Measurements from ENCODE around the gene MGST2. TPM values are rescaled to one million over a fixed set of nuclear protein-coding genes. Genes with fewer than 3 reads are reported as not detected.

Gene MGST2
- 11.3 and 11.7 TPM in 2 replicates for total RNA-seq (2013; cell fraction: nucleolus; rRNA removed)
- 22.3 and 26.5 TPM in 2 replicates for total RNA-seq (2014; rRNA removed)
- total RNA-seq (2014; rRNA removed; fragmentation: Illumina TruSeq; extraction: Trizol), result 21.7 and 23.0 TPM in 2 replicates
- total RNA-seq (2021), result 19.0 and 19.8 TPM in 2 replicates
- polyA plus RNA-seq (2011; ENCODE audit: low read depth), result 22.8 TPM
- polyA plus RNA-seq (2011; rRNA removed), result 38.4 and 42.8 TPM in 2 replicates
- 26.5 and 36.6 TPM in 2 replicates for polyA plus RNA-seq (2011; cell fraction: cytosol; rRNA removed)
- polyA plus RNA-seq (2011; cell fraction: nucleus; rRNA removed), result 13.5 and 14.8 TPM in 2 replicates
- polyA plus RNA-seq (2012), result 17.5 and 23.2 TPM in 2 replicates
- polyA plus RNA-seq (2014; fragmentation: Illumina TruSeq; extraction: Trizol), result 36.5 and 56.9 TPM in 2 replicates
- polyA plus RNA-seq (2014; fragmentation: Nextera tagmentation; extraction: Ambion mirVana), result 10 to 100 TPM; 36.0 to 50.1 TPM
- 29.8 and 30.6 TPM in 2 replicates for polyA plus RNA-seq (2014; rRNA removed)
- 10 to 100 TPM; 26.7 to 31.4 TPM for polyA plus RNA-seq (2016; fragmentation: Nextera tagmentation; extraction: Ambion mirVana)
- 12.4 and 18.4 TPM in 2 replicates for polyA minus RNA-seq (2011; rRNA and poly(A)+ RNA removed)
- polyA minus RNA-seq (2011; cell fraction: cytosol; rRNA and poly(A)+ RNA removed), result 2.8 and 6.2 TPM in 2 replicates
- polyA minus RNA-seq (2011; cell fraction: nucleus; rRNA and poly(A)+ RNA removed), result 10.4 and 14.9 TPM in 2 replicates
- percentile 54 among the genes with signal in this experiment for Bru-seq, nascent RNA
- percentile 46 among the genes with signal in this experiment for BruChase-seq, experiment 1, labeled RNA remaining after a 6-hour chase
- percentile 46 among the genes with signal in this experiment for BruChase-seq, experiment 2, labeled RNA remaining after a 2-hour chase
- long read RNA-seq, experiment 1, transcript MGST2-201 (5 exons, 801 nt), result major isoform, 9 of 10 reads
- long read RNA-seq, experiment 1, partial matches to known transcripts, result 0 of 10 reads
- long read RNA-seq, experiment 1, other reads (novel, unspliced or antisense), result 0 of 10 reads
- long read RNA-seq, experiment 2, transcript MGST2-201 (5 exons, 801 nt), result major isoform, 58 of 69 reads
- long read RNA-seq, experiment 2, partial matches to known transcripts, result 4 of 69 reads
- long read RNA-seq, experiment 2, other reads (novel, unspliced or antisense), result 6 of 69 reads

GRCh38 chr4:139665690-139666529, at the start of gene MGST2:
Gene MGST2 (plus strand): TSS chr4:139665819. CDS start chr4:139666020, 201 bp downstream.
- H2AFZ ChIP-seq (ENCODE audit: control insufficient read depth, low read depth, low read length), result peak within 1 kb of the TSS; percentile 96
- H3K9ac ChIP-seq (ENCODE audit: control insufficient read depth, insufficient read depth, low read length), result peak within 1 kb of the TSS; percentile 87
- no peak for DNase-seq (ENCODE audit: low read depth, low spot score)
- no peaks in the 10 kb centered on the region for H3K36me3 ChIP-seq (ENCODE audit: control insufficient read depth in 2 of 2, insufficient read depth in 2 of 2, low read length in 1 of 2)
- ChIA-PET RAD21 (ENCODE audit: unreplicated experiment) (interaction anchor here (1.0 to 1.8 kb wide), 2 partner anchors 10 to 14 kb away, joined by 3 to 4 read pairs; no protein-coding TSS in a partner anchor), SMC1A (ENCODE audit: uncharacterized antibody, unreplicated experiment) (interaction anchor here (0.6 to 1.2 kb wide), 6 partner anchors 9 to 446 kb away, joined by 3 to 4 read pairs (median 3); no protein-coding TSS in a partner anchor), CTCF (interaction anchor here (0.6 to 4.5 kb wide), 5 partner anchors 9 to 561 kb away, joined by 3 to 30 read pairs (median 4); no protein-coding TSS in a partner anchor), POLR2A (interaction anchor here (0.7 kb wide), 1 partner anchor 365 kb away, joined by 3 read pairs; the partner anchor contains the start of gene NAA15)
- WGBS (ENCODE audit: insufficient coverage, insufficient replicate concordance, low lambda C conversion rate, missing lambda C conversion rate), result 2% methylated on average over 32 of the region's 32 CpGs
- no peaks in the 10 kb centered on the region for H3K9me3 ChIP-seq (replicated peaks; ENCODE audit: control insufficient read depth, insufficient read depth, low read length)
- FAIRE-seq, result no peak
- no peaks in the 10 kb centered on the region for H4K20me1 ChIP-seq (ENCODE audit: control insufficient read depth, insufficient read depth)
- peak within 1 kb of the TSS; percentile 69 for H3K4me3 ChIP-seq
- intact Hi-C loops (cut with micrococcal nuclease; ENCODE audit: unreplicated experiment) (no loop called here), in situ Hi-C loops (cut with MboI) (no loop called here)
- peak; percentile 94 for ATAC-seq
- H3K4me2 ChIP-seq (ENCODE audit: control insufficient read depth, insufficient read depth), result peak within 1 kb of the TSS; percentile 97
- peaks cover 14% of the 10 kb centered on the region for H3K79me2 ChIP-seq (ENCODE audit: control insufficient read depth, insufficient read depth, low read length)
- TSS peak; percentile 87 for BruUV-seq (replicated peaks)
- no peaks in the 10 kb centered on the region for H3K27me3 ChIP-seq (replicated peaks in 1 of 2; ENCODE audit: control insufficient read depth in 2 of 2, insufficient read depth in 2 of 2, low read length in 1 of 2)
- H3K4me1 ChIP-seq (ENCODE audit: control insufficient read depth, insufficient read depth, low read length), result no peaks in the 10 kb centered on the region; the same call in 1 of the 2 replicates
- peak within 1 kb of the TSS; percentile 81 for H3K27ac ChIP-seq (ENCODE audit: control insufficient read depth, insufficient read depth)
- TF ChIP-seq IKZF2 (IDR thresholded peaks at IDR 0.05) (peak; percentile 54; a peak in 3 of 4 replicates), SP1 (IDR thresholded peaks at IDR 0.05; ENCODE audit: low read depth, low read length) (no peak), NFIC (IDR thresholded peaks at IDR 0.05; ENCODE audit: low read depth, low read length) (no peak), ATF2 (IDR thresholded peaks at IDR 0.05; ENCODE audit: low read length) (peak; percentile 5; the same call in 1 of the 2 replicates), ATF7 (IDR thresholded peaks at IDR 0.05; ENCODE audit: low read depth) (0 out of 2 replicates have a peak, but pooled peaks have one; percentile 24), BCL11A (IDR thresholded peaks at IDR 0.05; ENCODE audit: low read depth, low read length) (no peak), HSF1 (IDR thresholded peaks at IDR 0.05; ENCODE audit: low read depth, low read length) (no peak), NBN (IDR thresholded peaks at IDR 0.05) (0 out of 2 replicates have a peak, but pooled peaks have one; percentile 45), NR2F1 (conservative IDR thresholded peaks at IDR 0.05) (0 out of 2 replicates have a peak, but pooled peaks have one; percentile 39), POLR2AphosphoS5 (IDR thresholded peaks at IDR 0.05; ENCODE audit: low read length) (peak; percentile 78), HDGF (IDR thresholded peaks at IDR 0.05) (peak; percentile 57; the same call in 1 of the 2 replicates), SMARCA5 (IDR thresholded peaks at IDR 0.05) (no peak)
